ENCODE results near the gene TIE1.
"Not testable (repeated sequence)": the region's sequence is repeated elsewhere in the genome, so short reads cannot be mapped to it uniquely, and the experiment has no call there.

Gene TIE1

DNA sequence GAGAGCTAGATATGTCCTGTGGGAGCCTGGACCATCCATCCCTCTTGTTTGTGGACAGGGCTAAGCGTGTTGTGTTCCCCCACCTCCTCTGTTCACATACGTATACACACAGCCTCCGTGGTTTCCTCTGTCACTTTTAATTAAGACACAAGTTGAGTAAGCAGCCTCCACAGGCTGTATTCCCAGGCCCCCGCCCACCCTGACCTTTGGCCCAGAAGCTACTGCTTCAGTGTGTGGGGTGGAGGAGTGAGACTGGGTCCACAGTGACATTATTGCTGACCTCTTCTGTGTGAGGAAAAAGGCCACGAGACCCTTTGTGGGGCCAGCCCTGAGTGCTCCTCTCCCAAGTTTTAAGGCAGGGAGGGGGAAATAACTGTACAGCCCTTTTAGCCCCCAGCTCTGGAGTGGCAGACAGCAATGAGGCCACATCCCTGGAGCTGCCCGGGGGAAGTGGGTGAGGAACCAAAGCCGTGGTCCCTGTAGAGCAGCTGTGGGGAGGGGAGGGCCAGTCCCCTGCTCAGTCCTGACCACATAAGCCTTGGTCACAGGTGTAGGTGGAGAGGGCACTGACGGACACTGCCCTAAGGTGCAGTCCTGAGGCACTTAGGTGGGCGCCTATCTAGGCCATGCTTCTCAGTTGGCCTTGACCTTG is 62.6 kb downstream of the TIE1 start:
- no peak for DNase-seq (ENCODE audit: low spot score)

DNA sequence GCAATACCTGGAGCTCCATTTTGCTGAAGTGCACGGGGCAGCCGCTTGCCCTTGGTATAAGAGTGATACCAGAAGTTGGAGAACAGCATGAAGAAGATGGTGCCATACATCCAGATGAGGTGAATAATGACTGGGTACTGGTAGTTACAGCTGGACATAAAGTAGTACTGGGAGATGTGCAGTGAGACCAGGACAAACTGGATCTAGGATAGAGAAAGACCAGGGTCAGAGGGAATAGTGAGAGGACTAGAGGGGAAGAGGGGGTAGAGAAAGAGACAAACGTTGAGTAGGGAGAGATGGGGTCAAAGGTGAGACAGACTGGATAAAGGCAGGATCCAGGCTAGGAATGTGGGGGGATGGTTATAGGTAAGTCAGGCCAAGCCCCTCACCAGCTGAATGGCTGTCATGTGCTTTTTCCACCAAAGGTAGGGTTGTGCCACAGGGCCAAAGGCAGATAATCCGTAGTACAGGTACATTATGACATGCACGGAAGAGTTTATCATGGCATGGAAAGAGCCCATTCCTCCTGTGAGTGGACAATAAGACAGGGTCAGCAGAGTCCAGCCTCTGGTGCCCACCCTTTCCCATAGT is 63.2 kb downstream of the TIE1 start:
- no peak for DNase-seq (ENCODE audit: low spot score)

DNA sequence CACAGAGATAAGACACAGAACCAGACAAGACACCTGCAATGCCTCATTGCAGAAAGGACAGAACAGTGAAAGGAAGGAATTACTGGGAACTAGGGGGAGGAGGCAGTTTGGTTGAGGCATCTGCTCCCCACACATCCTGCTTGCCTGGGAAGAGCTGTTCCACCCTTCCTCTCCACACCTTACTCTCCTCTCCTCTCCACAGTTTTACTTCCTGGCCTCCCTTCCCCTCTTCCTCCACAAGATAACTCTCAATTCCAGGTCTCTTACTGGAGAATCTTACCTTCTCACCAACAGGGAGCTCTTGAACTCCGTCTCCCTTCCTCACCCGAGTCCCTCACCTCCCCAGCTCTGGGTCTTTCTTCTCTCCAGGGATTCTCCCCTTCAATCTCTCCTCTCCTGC is 64.9 kb downstream of the TIE1 start:
- no peak for DNase-seq (ENCODE audit: low spot score)

DNA sequence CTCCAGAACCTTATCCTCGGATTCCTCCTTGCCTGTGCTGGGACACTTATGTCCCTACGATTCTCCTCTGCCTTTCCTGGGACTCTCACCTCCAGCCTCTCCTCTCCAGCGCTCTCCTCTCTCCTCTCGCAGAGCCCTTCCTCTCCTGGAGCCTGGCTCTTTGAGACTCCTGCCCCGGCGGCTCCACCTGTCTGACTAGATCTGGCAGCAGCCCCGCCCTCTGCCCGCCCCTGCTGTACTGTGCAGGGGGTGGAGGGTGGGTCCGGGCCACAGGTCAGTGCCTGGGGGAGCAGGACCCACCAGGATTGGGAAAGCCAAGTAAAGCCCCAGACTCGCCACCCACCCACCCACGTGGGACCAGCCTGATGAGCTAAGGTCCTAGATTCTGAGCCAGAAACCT is 65.4 kb downstream of the TIE1 start:
- DNase-seq (ENCODE audit: low spot score), result peak; percentile 71

DNA sequence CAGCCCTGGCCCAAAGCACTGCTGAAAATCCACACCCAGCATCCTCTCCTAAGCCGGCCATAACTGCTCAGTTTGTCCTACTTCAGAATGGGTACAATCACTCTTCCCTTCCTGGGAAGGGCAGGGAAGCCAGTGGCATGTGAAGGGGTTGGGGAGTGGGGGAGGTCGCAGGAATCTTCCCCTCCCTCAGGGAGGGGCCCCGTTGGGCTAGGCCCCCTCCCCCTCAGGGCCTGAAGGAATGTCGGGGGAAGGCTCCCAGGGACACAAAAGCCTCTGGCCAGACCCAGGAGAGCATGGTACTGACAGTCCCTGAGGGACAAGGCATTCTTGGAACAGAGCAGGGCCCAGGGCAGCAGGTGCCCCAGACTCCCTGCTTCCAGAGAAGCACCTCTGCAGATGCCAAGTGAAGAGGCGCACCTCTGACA is 65.8 kb downstream of the TIE1 start:
- DNase-seq (ENCODE audit: low spot score), result peak; percentile 68

DNA sequence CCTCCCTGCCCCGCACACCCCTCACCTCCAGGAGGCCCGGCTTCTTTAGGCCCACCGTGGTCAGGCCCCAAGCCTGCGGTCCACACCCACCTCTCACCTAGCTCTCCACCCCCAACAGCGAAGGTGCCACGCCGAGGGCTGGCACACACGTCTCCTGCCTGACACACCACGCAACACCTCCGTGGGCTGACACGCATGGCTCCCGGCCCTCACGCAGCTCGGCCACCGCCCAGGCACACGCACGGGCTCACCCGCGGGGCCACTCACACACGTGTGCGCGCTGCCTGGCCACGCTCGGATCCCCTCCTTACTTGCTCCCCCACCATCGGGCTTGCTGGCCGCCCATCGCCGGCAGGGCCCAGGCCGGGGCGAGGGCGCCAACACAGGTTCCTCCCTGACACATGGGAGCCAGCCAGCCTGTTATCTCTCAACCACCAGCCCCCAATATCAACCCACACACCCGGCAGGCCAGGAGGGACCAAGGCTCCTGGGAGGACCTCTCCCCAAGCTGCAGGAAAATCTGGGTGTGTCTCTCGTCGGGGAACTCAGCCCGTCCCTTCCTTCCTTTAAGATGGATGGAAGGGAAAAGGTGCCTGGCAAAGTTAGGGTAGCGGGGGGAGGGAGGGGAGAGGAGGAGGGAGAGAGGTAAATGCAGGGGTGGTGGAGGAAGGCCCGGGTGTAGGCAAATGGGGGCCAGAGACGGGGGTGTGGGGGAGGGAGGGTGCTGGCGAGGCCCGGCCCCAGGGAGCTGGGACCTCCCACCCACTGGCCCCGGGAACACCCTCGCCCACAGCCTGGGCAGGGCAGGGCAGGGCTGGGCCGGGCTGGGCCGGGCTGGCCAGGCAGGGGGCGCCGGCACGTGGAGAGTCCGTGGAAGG is 66.5 kb downstream of the TIE1 start:
- peak; percentile 46 for DNase-seq (ENCODE audit: low spot score)

DNA sequence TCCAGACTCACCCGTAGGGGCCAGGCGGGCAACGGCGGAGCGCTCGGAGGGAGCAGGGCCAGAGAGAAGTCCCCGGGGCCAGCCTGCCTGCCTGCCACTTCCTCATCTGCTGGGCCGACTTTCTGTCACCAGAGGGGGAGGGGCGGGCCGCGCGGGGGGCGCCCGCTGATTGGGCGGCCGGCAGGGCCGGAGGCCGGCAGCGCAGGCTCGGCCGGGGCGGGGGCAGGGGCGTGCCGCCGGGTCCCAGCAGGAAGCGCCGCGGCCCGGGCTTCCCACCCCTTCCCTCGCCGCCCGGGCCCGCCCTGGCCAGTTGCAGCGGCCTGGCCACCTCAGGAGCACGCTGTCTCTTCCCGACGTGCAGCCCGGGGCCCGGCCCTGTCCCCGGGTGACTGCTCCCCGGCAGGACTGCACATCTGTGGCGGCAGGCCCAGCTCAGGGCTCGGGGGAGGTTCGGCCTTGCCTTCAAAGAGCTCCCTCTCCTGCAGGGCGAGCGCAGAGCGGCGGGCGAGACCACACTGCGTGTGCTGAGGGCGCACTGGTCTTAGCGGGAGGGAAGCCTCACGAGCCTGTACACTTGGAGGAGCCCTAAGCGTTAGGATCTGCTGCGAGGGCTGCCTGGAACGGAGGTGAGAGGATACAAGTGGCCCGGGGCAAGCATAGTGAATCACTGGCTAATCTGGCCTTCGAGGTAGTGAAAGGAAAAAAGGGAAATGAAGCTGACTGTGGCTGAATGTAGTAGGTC is 67.3 kb downstream of the TIE1 start, which contains the start of gene ELOVL1:
Gene ELOVL1 (minus strand): TSS at position 108 of the 742 bp plus-strand sequence. CDS start 2,402 bp downstream, outside the sequence.
- peak; percentile 93 for DNase-seq (ENCODE audit: low spot score)

DNA sequence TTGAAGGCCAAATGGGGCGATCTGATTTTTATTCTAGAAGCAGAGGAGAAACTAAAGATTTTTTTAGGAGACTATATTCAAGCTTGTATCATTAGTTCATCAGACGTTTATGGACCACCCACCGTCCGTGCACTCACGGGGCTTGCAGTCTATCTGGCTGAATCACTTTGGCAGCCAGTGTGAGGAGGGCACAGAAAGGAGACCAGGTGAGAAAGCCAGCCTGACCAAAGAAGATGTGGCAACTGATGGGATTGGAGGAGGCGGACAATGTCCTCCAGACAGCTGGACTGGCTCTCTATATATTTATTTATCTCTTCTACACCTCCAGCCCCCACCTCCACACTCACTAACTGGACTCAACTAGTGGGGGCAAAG is 67.9 kb downstream of the TIE1 start:
- peak; percentile 58 for DNase-seq (ENCODE audit: low spot score)

DNA sequence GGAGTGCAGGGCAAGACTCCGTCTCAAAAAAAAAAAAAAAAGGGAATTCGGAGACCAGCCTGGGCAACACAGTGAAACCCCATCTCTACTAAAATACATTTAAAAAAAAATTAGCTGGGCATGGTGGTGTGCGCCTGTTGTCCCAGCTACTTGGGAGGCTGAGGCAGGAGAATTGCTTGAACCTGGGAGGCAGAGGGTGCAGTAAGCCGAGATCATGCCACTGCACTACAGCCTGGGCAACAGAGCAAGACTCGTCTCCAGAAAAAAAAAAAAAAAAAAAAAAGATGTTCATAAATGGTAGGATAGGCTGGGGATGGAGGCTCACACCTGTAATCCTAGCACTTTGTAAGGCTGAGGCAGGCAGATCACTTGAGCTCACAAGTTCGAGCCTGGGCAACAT is 69.0 kb downstream of the TIE1 start:
- DNase-seq (ENCODE audit: low spot score), result not testable (repeated sequence)

DNA sequence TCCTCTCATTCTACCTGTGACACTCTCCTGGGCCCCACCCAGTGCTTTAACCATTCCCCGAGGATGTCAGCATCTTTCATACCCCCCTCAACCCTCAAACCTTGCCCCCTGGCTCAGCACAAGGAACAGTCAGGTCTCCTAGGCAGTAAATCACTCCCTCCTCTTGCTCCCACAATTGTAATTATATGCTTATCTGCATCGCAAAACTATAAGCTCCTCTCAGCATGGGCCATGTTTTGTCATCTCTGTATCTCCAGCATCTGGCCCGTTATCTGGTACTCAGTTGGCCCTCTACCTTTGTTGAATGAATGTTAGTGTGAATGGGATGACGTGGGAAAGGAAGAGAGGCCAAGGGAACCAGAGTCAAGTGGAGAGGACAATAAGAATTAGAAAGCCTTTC is 69.8 kb downstream of the TIE1 start:
- no peak for DNase-seq (ENCODE audit: low spot score)

DNA sequence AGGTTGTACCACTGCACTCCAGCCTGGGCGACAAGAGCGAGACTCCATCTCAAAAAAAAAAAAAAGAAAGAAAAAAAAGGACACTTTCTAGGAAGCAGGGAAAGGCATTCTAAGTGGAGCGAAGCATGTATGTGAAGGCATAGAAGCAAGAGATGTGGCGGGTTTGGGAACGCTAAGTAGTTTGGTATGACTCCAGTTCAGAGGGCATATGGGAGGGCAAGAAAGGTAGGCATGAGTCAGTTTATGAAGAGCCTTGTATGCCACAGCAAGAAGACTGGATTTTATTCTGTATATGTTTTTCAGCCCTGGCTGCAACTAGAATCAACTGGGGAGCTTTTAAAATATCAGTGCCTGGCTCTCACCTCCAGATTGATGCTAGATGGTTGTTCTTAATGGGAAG is 71.4 kb downstream of the TIE1 start:
- DNase-seq (ENCODE audit: low spot score), result peak; percentile 70

All from kidney tubule cell (primary cell).